ACHN (cell line): ENCODE measurements around the gene SIX4.

ENCODE experiments used
- DNase-seq: peaks from one replicate; pipeline ENCODE4 v3.0.0-alpha.2; 2015
- in situ Hi-C: cut with HindIII; loops from 2 replicates; pipeline ENCODE4 v1.10.0; 2017; ENCODE audit warnings: low sequenced_read_pairs, low pct_ligation_motif_present, low pct_unique_long_range_greater_than_20kb

The SIX4 gene

DNA sequence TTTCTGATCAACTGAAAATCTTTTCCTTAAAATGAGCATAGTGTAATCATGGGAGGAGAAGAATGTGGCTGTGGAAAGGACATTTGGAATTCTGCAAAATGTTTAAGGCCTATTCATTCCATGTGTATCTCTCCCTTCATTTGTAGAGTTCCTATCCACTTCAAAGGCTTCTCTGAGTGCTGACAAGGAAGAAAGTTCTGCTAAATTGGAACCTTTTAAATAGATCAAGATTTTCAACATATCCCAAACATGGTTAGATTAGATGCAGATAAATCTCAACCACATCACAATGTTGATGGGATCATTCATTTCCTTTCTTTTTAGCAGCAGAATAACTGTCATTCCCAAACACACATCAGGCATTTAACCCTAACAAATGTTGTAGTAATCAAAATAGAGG lies 46.5 kb downstream of the SIX4 start:
- in situ Hi-C loops, result no loop called here
- no peak for DNase-seq

DNA sequence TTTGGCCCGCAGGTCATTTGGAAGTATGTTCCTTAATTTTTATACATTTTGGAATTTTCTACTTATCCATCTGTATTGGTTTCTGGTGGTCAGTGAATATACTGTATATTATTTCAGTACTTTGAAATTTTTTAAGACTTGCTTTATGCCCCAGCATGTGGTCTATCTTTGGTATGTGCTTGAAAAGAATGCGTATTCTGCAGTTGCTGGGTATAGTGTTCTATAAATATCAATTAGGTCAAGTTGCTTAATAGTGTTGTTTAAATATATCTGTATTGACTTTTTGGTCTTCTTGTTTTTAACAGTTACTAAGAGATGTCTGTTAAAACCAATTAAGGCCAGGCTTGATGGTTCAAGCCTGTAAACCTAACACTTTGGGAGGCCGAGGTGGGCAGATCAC lies 53.2 kb downstream of the SIX4 start:
- in situ Hi-C loops, result no loop called here
- DNase-seq, result no peak

DNA sequence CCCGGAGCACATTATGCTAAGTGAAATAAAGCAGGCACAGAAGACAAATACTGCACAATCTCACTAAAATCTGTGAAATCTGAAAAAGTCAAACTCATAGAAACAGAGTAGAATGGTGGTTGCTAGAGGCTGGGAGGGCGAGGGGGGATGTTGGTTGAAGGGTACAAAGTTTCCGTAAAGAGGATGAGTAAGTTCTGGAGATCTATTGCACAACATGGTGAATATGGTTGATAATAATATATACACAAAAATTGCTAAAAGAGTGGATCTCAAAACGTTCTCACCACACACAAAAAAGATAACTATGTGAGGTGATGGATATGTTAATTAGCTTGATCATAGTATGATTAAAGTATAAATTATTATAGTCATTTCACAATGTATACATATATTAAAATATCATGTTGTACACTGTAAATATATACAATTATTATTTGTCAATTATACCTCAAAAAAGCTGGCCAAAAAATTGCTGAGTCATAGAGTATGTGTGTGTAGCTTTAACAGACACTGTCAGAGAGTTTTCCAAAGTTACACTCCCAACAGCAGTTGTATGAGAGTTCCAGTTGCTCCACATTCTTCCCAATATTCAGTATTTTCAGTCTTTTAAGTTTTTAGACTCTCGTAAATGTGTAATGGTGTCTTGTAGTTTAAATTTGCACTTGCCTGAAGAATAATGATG lies 55.6 kb downstream of the SIX4 start:
- in situ Hi-C loops, result no loop called here
- DNase-seq, result no peak

DNA sequence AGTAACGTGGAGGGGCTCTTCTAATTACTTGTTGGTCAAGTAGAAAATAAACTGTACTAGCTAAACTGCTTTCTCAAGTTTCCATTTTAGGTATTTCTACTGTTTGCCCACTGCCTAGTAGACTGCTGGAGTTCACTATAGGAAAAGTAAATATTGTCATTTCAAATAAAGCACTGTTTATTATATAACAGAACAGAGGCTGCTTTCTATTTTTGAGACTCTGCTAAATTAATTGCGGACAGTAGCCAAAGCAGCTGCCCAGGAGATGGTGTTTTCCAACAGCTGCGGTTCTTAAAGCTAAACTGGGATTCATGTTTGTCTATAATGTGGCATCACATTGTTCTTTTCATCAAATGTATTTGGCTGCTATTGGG lies 59.0 kb downstream of the SIX4 start:
- no peak for DNase-seq
- in situ Hi-C loops, result no loop called here

DNA sequence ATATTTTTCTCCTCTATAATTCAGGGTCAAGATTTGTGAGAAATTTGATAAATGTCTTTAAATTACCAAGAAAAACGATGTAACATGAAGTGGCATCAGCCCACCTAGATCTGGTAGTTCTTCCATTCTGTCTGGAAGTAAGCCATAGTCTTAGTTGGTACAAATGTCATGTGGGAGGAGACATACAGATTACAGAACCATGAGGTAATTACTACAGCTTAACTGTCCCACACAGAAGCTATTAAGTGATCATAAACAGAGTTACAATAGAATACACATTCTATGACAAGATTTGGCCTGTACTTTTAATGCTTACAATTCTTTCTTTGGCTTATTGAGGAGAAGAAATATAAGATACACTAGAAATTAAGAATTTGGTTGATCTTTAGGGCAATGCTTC lies 61.2 kb downstream of the SIX4 start:
- no peak for DNase-seq
- in situ Hi-C loops, result no loop called here

DNA sequence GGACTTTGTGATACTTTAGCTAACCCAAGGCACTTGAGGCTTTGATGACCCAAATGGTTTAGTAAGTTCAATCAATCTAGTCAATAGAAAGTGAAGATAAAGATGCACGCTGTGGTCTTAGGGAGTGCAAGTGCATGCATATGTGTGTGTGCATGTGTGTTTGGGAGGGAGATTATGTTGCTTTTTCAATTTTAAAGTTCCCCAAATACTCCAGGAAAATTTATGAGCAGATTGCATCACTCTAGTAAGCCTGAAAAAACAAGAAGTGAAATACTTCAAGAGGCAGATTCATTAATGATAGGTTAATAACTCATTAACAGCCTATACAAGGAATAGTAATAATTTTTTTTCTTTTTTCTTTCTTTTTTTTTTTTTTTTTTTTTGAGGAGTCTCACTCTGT lies 62.4 kb downstream of the SIX4 start:
- in situ Hi-C loops, result no loop called here
- DNase-seq, result no peak
